Measurements from ENCODE around the gene RGS3. TPM values are rescaled to one million over a fixed set of nuclear protein-coding genes. Genes with fewer than 3 reads are reported as not detected.
A peak's percentile ranks its signal among the peaks of the same experiment; 100 is the strongest.

RGS3 gene
- total RNA-seq, 1 donor from 2014 or later = 92.5 TPM

GRCh38 chr9:113520109-113520642 lies 56.6 kb downstream of the RGS3 start:
- H3K9me3 Mint-ChIP-seq (ENCODE audit: unreplicated experiment) = no peaks in the 10 kb centered on the region
- H3K36me3 ChIP-seq (ENCODE audit: insufficient read depth, low read length) = no peaks in the 10 kb centered on the region
- peak overlapping the region; percentile 19 for H3K27ac ChIP-seq (ENCODE audit: low read depth, low read length)
- peaks cover 44% of the 10 kb centered on the region for H3K4me1 Mint-ChIP-seq (ENCODE audit: low read depth, unreplicated experiment)
- TF ChIP-seq CTCF (IDR thresholded peaks at IDR 0.05; ENCODE audit: insufficient read depth, low read depth, low read length) (no peak), EZH2 (IDR thresholded peaks at IDR 0.05; ENCODE audit: insufficient read depth, low read length) (no peak)
- DNase-seq (ENCODE audit: low read depth) = peak; percentile 46
- H3K27ac Mint-ChIP-seq (ENCODE audit: unreplicated experiment) = peak overlapping the region; percentile 86
- no peak overlapping the region for H2AFZ ChIP-seq (ENCODE audit: low read depth, low read length)
- peaks cover 31% of the 10 kb centered on the region for H3K4me1 ChIP-seq (ENCODE audit: insufficient read depth, low read length)
- peaks cover 2% of the 10 kb centered on the region for H3K36me3 Mint-ChIP-seq (ENCODE audit: low read depth, unreplicated experiment)
- no peak overlapping the region for H3K4me3 Mint-ChIP-seq (ENCODE audit: unreplicated experiment)
- H4K20me1 ChIP-seq (ENCODE audit: insufficient read depth, low read length) = no peaks in the 10 kb centered on the region
- H3K79me2 ChIP-seq (ENCODE audit: insufficient read depth, low read length) = no peaks in the 10 kb centered on the region
- peak overlapping the region; percentile 31 for H3K4me2 ChIP-seq (ENCODE audit: low read length)
- H3K9ac ChIP-seq (ENCODE audit: low read length) = peak overlapping the region; percentile 9
- H3K27me3 ChIP-seq (ENCODE audit: insufficient read depth, low read length) = no peaks in the 10 kb centered on the region
- H3K27me3 Mint-ChIP-seq (ENCODE audit: low read depth, unreplicated experiment) = no peaks in the 10 kb centered on the region
- no peak overlapping the region for H3K4me3 ChIP-seq (ENCODE audit: insufficient read depth, low read depth, low read length)
- FAIRE-seq = no peak
- no peaks in the 10 kb centered on the region for H3K9me3 ChIP-seq (ENCODE audit: insufficient read depth, low read depth, low read length)

- H3K4me2 ChIP-seq (ENCODE audit: low read length) = no peak overlapping the region
- no peaks in the 10 kb centered on the region for H3K9me3 ChIP-seq (ENCODE audit: insufficient read depth, low read depth, low read length)
- peaks cover 2% of the 10 kb centered on the region for H3K36me3 Mint-ChIP-seq (ENCODE audit: low read depth, unreplicated experiment)
- no peaks in the 10 kb centered on the region for H3K36me3 ChIP-seq (ENCODE audit: insufficient read depth, low read length)
- no peaks in the 10 kb centered on the region for H3K9me3 Mint-ChIP-seq (ENCODE audit: unreplicated experiment)
- H3K27ac Mint-ChIP-seq (ENCODE audit: unreplicated experiment) = no peak overlapping the region
- no peaks in the 10 kb centered on the region for H3K79me2 ChIP-seq (ENCODE audit: insufficient read depth, low read length)
- H4K20me1 ChIP-seq (ENCODE audit: insufficient read depth, low read length) = no peaks in the 10 kb centered on the region
- no peak overlapping the region for H3K9ac ChIP-seq (ENCODE audit: low read length)
- DNase-seq (ENCODE audit: low read depth) (no peak), FAIRE-seq (no peak)
- peaks cover 42% of the 10 kb centered on the region for H3K4me1 Mint-ChIP-seq (ENCODE audit: low read depth, unreplicated experiment)
- no peaks in the 10 kb centered on the region for H3K27me3 ChIP-seq (ENCODE audit: insufficient read depth, low read length)
- TF ChIP-seq CTCF (IDR thresholded peaks at IDR 0.05; ENCODE audit: insufficient read depth, low read depth, low read length) (no peak), EZH2 (IDR thresholded peaks at IDR 0.05; ENCODE audit: insufficient read depth, low read length) (no peak)
- H2AFZ ChIP-seq (ENCODE audit: low read depth, low read length) = no peak overlapping the region
- H3K4me3 ChIP-seq (ENCODE audit: insufficient read depth, low read depth, low read length) = no peak overlapping the region
- H3K27ac ChIP-seq (ENCODE audit: low read depth, low read length) = no peak overlapping the region
- H3K4me1 ChIP-seq (ENCODE audit: insufficient read depth, low read length) = peaks cover 29% of the 10 kb centered on the region
- peaks cover under 1% of the 10 kb centered on the region for H3K27me3 Mint-ChIP-seq (ENCODE audit: low read depth, unreplicated experiment)
- no peak overlapping the region for H3K4me3 Mint-ChIP-seq (ENCODE audit: unreplicated experiment)
Observed at GRCh38 chr9:113521693-113522255, 58.2 kb downstream of the RGS3 start.

GRCh38 chr9:113522419-113522818 lies 58.9 kb downstream of the RGS3 start:
- no peak overlapping the region for H3K27ac Mint-ChIP-seq (ENCODE audit: unreplicated experiment)
- H3K4me1 Mint-ChIP-seq (ENCODE audit: low read depth, unreplicated experiment) = peaks cover 35% of the 10 kb centered on the region
- H3K4me1 ChIP-seq (ENCODE audit: insufficient read depth, low read length) = peaks cover 23% of the 10 kb centered on the region
- no peaks in the 10 kb centered on the region for H3K9me3 Mint-ChIP-seq (ENCODE audit: unreplicated experiment)
- no peak overlapping the region for H3K4me3 Mint-ChIP-seq (ENCODE audit: unreplicated experiment)
- no peak overlapping the region for H3K27ac ChIP-seq (ENCODE audit: low read depth, low read length)
- H3K9me3 ChIP-seq (ENCODE audit: insufficient read depth, low read depth, low read length) = no peaks in the 10 kb centered on the region
- H3K4me2 ChIP-seq (ENCODE audit: low read length) = no peak overlapping the region
- H4K20me1 ChIP-seq (ENCODE audit: insufficient read depth, low read length) = no peaks in the 10 kb centered on the region
- H3K27me3 Mint-ChIP-seq (ENCODE audit: low read depth, unreplicated experiment) = peaks cover 7% of the 10 kb centered on the region
- no peaks in the 10 kb centered on the region for H3K36me3 ChIP-seq (ENCODE audit: insufficient read depth, low read length)
- DNase-seq (ENCODE audit: low read depth) = no peak
- H3K27me3 ChIP-seq (ENCODE audit: insufficient read depth, low read length) = no peaks in the 10 kb centered on the region
- no peak overlapping the region for H3K4me3 ChIP-seq (ENCODE audit: insufficient read depth, low read depth, low read length)
- H2AFZ ChIP-seq (ENCODE audit: low read depth, low read length) = no peak overlapping the region
- no peak for FAIRE-seq
- H3K36me3 Mint-ChIP-seq (ENCODE audit: low read depth, unreplicated experiment) = peaks cover 2% of the 10 kb centered on the region
- H3K9ac ChIP-seq (ENCODE audit: low read length) = no peak overlapping the region
- H3K79me2 ChIP-seq (ENCODE audit: insufficient read depth, low read length) = no peaks in the 10 kb centered on the region
- TF ChIP-seq EZH2 (IDR thresholded peaks at IDR 0.05; ENCODE audit: insufficient read depth, low read length) (no peak), CTCF (IDR thresholded peaks at IDR 0.05; ENCODE audit: insufficient read depth, low read depth, low read length) (no peak)

Measured in astrocyte (in vitro differentiated cells and primary cell).